Measurements from ENCODE around the gene STAC3. TPM values are rescaled to one million over a fixed set of nuclear protein-coding genes. Genes with fewer than 3 reads are reported as not detected.
A peak's percentile ranks its signal among the peaks of the same experiment; 100 is the strongest.

The STAC3 gene
- total RNA-seq, 3 donors from 2014 or later (not counting 1 experiment from before 2014, with no cell fraction given), result 2.4 to 4.1 (median 3.8) TPM

- peaks cover 75 to 85% of the 10 kb centered on the region in 2 donors for H3K27me3 Mint-ChIP-seq (ENCODE audit: low read depth in 2 of 2)
- H3K27ac ChIP-seq (ENCODE audit: low read length), result no peak overlapping the region
- DNase-seq (no peak), ATAC-seq (no peak)
- H3K4me1 Mint-ChIP-seq, result peaks cover 51 to 86% of the 10 kb centered on the region in 2 donors
- no peaks in the 10 kb centered on the region for H3K9me3 Mint-ChIP-seq
- intact Hi-C loops (cut with micrococcal nuclease), result no loop called here
- H3K4me3 ChIP-seq (ENCODE audit: low read length), result no peak overlapping the region
- H3K27me3 ChIP-seq (ENCODE audit: control insufficient read depth, insufficient read depth, low read length), result peaks cover 78% of the 10 kb centered on the region
- peak overlapping the region in 1 of 2 donors; percentile 68 for H3K27ac Mint-ChIP-seq
- H3K4me3 Mint-ChIP-seq, result no peak overlapping the region
- H3K36me3 ChIP-seq (ENCODE audit: control insufficient read depth, insufficient read depth, low read length), result no peaks in the 10 kb centered on the region
- TF ChIP-seq, protein P1, sequence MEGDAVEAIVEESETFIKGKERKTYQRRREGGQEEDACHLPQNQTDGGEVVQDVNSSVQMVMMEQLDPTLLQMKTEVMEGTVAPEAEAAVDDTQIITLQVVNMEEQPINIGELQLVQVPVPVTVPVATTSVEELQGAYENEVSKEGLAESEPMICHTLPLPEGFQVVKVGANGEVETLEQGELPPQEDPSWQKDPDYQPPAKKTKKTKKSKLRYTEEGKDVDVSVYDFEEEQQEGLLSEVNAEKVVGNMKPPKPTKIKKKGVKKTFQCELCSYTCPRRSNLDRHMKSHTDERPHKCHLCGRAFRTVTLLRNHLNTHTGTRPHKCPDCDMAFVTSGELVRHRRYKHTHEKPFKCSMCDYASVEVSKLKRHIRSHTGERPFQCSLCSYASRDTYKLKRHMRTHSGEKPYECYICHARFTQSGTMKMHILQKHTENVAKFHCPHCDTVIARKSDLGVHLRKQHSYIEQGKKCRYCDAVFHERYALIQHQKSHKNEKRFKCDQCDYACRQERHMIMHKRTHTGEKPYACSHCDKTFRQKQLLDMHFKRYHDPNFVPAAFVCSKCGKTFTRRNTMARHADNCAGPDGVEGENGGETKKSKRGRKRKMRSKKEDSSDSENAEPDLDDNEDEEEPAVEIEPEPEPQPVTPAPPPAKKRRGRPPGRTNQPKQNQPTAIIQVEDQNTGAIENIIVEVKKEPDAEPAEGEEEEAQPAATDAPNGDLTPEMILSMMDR (IDR thresholded peaks at IDR 0.05), result no peak
- 79% methylated on average over 5 of the region's 5 CpGs for WGBS (ENCODE audit: insufficient coverage)
- H3K36me3 Mint-ChIP-seq, result no peaks in the 10 kb centered on the region
- no peaks in the 10 kb centered on the region for H3K9me3 ChIP-seq (ENCODE audit: control insufficient read depth, insufficient read depth, low read length)
- H3K4me1 ChIP-seq (ENCODE audit: control insufficient read depth, insufficient read depth, low read length), result peaks cover 73% of the 10 kb centered on the region
Measured at GRCh38 chr12:57218030-57218853, 32.7 kb downstream of the STAC3 start.

- DNase-seq, result peak; percentile 53 to 71
- WGBS (ENCODE audit: insufficient coverage), result 3% methylated on average over 63 of the region's 63 CpGs
- Mint-ChIP-seq H3K36me3 (no peaks in the 10 kb centered on the region), H3K27me3 (ENCODE audit: low read depth in 2 of 2) (peaks cover 71 to 76% of the 10 kb centered on the region in 2 donors), H3K4me1 (peaks cover 41 to 76% of the 10 kb centered on the region in 2 donors), H3K4me3 (peak overlapping the region; percentile 69), H3K9me3 (no peaks in the 10 kb centered on the region), H3K27ac (peak overlapping the region in 1 of 2 donors; percentile 68)
- H3K36me3 ChIP-seq (ENCODE audit: control insufficient read depth, insufficient read depth, low read length), result no peaks in the 10 kb centered on the region
- H3K4me3 ChIP-seq (ENCODE audit: low read length), result peak overlapping the region; percentile 8
- ATAC-seq, result peak; percentile 52 to 71 (median 63)
- no peaks in the 10 kb centered on the region for H3K9me3 ChIP-seq (ENCODE audit: control insufficient read depth, insufficient read depth, low read length)
- no peak overlapping the region for H3K27ac ChIP-seq (ENCODE audit: low read length)
- H3K27me3 ChIP-seq (ENCODE audit: control insufficient read depth, insufficient read depth, low read length), result peaks cover 78% of the 10 kb centered on the region
- intact Hi-C loops (cut with micrococcal nuclease), result loop anchor here (1.0 kb wide), 1 partner anchor 8 kb away; no protein-coding TSS in a partner anchor
- H3K4me1 ChIP-seq (ENCODE audit: control insufficient read depth, insufficient read depth, low read length), result peaks cover 67% of the 10 kb centered on the region
- TF ChIP-seq, protein P1 (IDR thresholded peaks at IDR 0.05), result no peak
Measured at GRCh38 chr12:57216921-57217879, 33.8 kb downstream of the STAC3 start.

DNA sequence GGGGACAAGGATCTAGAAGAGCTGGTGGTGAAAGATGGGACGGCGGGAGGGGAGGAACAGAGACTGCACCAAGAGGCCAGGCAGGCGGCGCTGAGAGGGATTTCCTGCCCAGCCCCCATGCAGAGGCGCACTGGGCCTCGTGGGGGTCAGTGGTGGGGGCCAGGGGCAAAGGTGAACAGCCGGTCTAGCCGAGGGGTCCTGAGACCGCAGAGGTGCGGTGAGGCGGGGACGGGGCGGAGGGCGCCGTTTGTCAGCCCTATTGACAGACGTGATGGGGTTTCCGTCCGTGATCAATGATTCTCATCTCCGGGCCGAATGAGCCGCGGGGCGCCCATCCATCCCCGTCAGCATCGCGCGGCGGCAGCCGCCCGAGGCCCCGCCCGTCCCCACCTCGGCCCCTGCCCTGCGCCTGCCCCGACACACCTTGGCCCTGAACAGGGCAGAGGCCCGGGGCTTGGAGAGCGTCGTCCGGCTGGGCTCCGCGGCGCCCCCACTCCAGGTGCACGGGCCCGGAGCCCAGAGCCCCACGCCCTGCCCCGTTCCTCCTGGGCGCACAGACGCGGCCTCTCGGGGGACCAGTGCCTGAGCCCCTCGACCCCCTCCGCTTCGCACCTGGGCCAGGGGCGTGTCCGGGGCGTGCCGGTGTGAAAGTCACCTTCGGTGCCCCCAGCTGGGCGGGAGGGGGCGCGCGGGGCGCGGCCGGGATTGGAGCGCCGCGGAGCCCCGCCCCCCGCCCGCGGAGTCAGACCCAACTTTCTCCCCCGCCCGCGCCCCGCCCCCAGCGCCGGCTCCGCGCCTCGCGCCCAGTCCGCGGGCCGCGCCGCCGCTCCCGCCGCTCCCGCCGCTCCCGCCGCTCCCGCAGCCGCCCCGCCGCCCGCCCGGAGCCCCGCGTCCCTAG is 34.7 kb downstream of the STAC3 start, which contains the start of gene NXPH4:
TSS of gene NXPH4 (plus strand) at position 781 of the 898 bp plus-strand sequence. CDS start 176 bp downstream, outside the sequence.
- peaks cover 57% of the 10 kb centered on the region for H3K4me1 ChIP-seq (ENCODE audit: control insufficient read depth, insufficient read depth, low read length)
- DNase-seq (peak in 1 of 2 donors; percentile 70), ATAC-seq (peak in 2 of 3 donors; percentile 9 to 11)
- peak within 1 kb of the TSS; percentile 41 to 87 for H3K27ac Mint-ChIP-seq
- peaks cover 69% of the 10 kb centered on the region for H3K27me3 ChIP-seq (ENCODE audit: control insufficient read depth, insufficient read depth, low read length)
- intact Hi-C loops (cut with micrococcal nuclease), result loop anchor here (1.0 kb wide), 1 partner anchor 9 kb away; no protein-coding TSS in a partner anchor
- no peaks in the 10 kb centered on the region for H3K9me3 Mint-ChIP-seq
- H3K4me3 Mint-ChIP-seq, result peak within 1 kb of the TSS; percentile 69
- H3K27ac ChIP-seq (ENCODE audit: low read length), result peak within 1 kb of the TSS; percentile 10
- under 1% methylated on average over 102 of the region's 102 CpGs for WGBS (ENCODE audit: insufficient coverage)
- TF ChIP-seq, protein P1 (IDR thresholded peaks at IDR 0.05), result no peak
- H3K27me3 Mint-ChIP-seq (ENCODE audit: low read depth in 2 of 2), result peaks cover 62 to 69% of the 10 kb centered on the region in 2 donors
- no peaks in the 10 kb centered on the region for H3K36me3 ChIP-seq (ENCODE audit: control insufficient read depth, insufficient read depth, low read length)
- no peaks in the 10 kb centered on the region for H3K9me3 ChIP-seq (ENCODE audit: control insufficient read depth, insufficient read depth, low read length)
- peak within 1 kb of the TSS; percentile 19 for H3K4me3 ChIP-seq (ENCODE audit: low read length)
- no peaks in the 10 kb centered on the region for H3K36me3 Mint-ChIP-seq
- H3K4me1 Mint-ChIP-seq, result peaks cover 38 to 68% of the 10 kb centered on the region in 2 donors

Data from natural killer cell (primary cell).